ENCODE measurements around the gene CRHR1.

GRCh38 chr17:45851873-45852272 is 67.8 kb downstream of the CRHR1 start:
- TF ChIP-seq POLR2AphosphoS5 (IDR thresholded peaks at IDR 0.05; ENCODE audit: low read depth, low read length) (no peak), POLR2A (IDR thresholded peaks at IDR 0.05; ENCODE audit: low read depth, low read length) (no peak), TAF1 (IDR thresholded peaks at IDR 0.05; ENCODE audit: borderline replicate concordance, low read depth, low read length) (no peak)

All from GM12892 (cell line).